K562 (cell line): Measurements from ENCODE around the gene GABPB1. TPM values are rescaled to one million over a fixed set of nuclear protein-coding genes. Genes with fewer than 3 reads are reported as not detected.

ENCODE experiments used
- AFF4 ChIP-seq: sonication (generic); formaldehyde crosslinking; IDR thresholded peaks from 2 replicates; pipeline ENCODE4 v1.8.0; 2023; ENCODE audit warnings: mild to moderate bottlenecking, missing genetic modification reagents
- ETS1 ChIP-seq: conservative IDR thresholded peaks from 2 replicates; pipeline ENCODE4 v1.6.1; 2011; ENCODE audit warnings: low read depth, mild to moderate bottlenecking, low read length; ENCODE audit not compliant: control insufficient read depth
- FOXP1 ChIP-seq: sonication (generic); formaldehyde crosslinking; IDR thresholded peaks from 2 replicates; pipeline ENCODE4 v1.8.0; 2022; ENCODE audit warnings: mild to moderate bottlenecking, missing genetic modification reagents
- HMGN3 ChIP-seq: IDR thresholded peaks from 2 replicates; pipeline ENCODE4 v1.6.1; 2011; ENCODE audit warnings: borderline replicate concordance, low read depth, mild to moderate bottlenecking, mixed read lengths, low read length; ENCODE audit not compliant: insufficient read length; ENCODE audit errors: extremely low read depth
- HNRNPLL ChIP-seq: fragments of 200-400 bp; formaldehyde crosslinking; IDR thresholded peaks from 2 replicates; pipeline ENCODE4 v1.6.1; 2017; ENCODE audit warnings: low read length, low read depth, mild to moderate bottlenecking; ENCODE audit not compliant: poor library complexity, severe bottlenecking
- IFI16 ChIP-seq: fragments of 250-450 bp; sonication (Bioruptor Pico); IDR thresholded peaks from 2 replicates; pipeline ENCODE4 v2.1.2; 2022; ENCODE audit warnings: mild to moderate bottlenecking, inconsistent platforms
- MNT ChIP-seq, 2 experiments: fragments of 450-650 bp; conservative IDR thresholded peaks; 2 replicates each; pipeline ENCODE4 v1.6.1; 2017; ENCODE audit warnings: mild to moderate bottlenecking in 2 of 2, moderate library complexity in 2 of 2
- NR0B1 ChIP-seq: fragments of 450-650 bp; IDR thresholded peaks from one replicate; pipeline ENCODE4 v1.6.1; 2018; ENCODE audit warnings: mild to moderate bottlenecking, moderate library complexity; ENCODE audit not compliant: partially characterized antibody
- SLC30A9 ChIP-seq: fragments of 250-450 bp; sonication (Bioruptor Pico); IDR thresholded peaks from 2 replicates; pipeline ENCODE4 v1.8.0; 2022; ENCODE audit warnings: mild to moderate bottlenecking, moderate library complexity
- SMARCE1 ChIP-seq: fragments of 450-650 bp; IDR thresholded peaks from 2 replicates; pipeline ENCODE4 v1.7.1; 2016; ENCODE audit warnings: mild to moderate bottlenecking
- SNAPC5 ChIP-seq: fragments of 250-450 bp; sonication (Bioruptor Pico); IDR thresholded peaks from 2 replicates; pipeline ENCODE4 v1.8.0; 2021; ENCODE audit warnings: moderate library complexity, mild to moderate bottlenecking, inconsistent platforms
- ZBTB43 ChIP-seq: sonication (generic); formaldehyde crosslinking; IDR thresholded peaks from 2 replicates; pipeline ENCODE4 v1.8.0; 2023; ENCODE audit warnings: mild to moderate bottlenecking, missing genetic modification reagents
- ZZZ3 ChIP-seq: fragments of 450-650 bp; IDR thresholded peaks from 2 replicates; pipeline ENCODE4 v1.6.1; 2016; ENCODE audit warnings: antibody characterized with exemption, mild to moderate bottlenecking, moderate library complexity
- polyA plus RNA-seq, 8 experiments: library from polyadenylated mRNA; depleted of rRNA in 4 of 8; stranded (reverse) in 5 of 8; unstranded in 3 of 8; fragments of >200 nt; fragmentation: Nextera tagmentation in 2 of 8; fragmentation: Illumina TruSeq in 1 of 8; extraction: Ambion mirVana in 2 of 8; extraction: Trizol in 1 of 8; gene quantifications; 2 replicates each; pipeline versions ENCODE4 v1.2.1 to v1.2.3, GENCODE V29; 2011 to 2014; ENCODE audit warnings: inconsistent platforms in 1 of 8, missing spikeins in 1 of 8
- total RNA-seq, 7 experiments: library from RNA; depleted of rRNA in 6 of 7; stranded (reverse); fragments of >200 nt in 6 of 7; fragmentation: Illumina TruSeq in 2 of 7; extraction: Trizol in 2 of 7; gene quantifications; 2 replicates each; pipeline versions ENCODE4 v1.2.1 to v1.2.3, GENCODE V29; 2011 to 2021; ENCODE audit warnings: low replicate concordance in 1 of 7
- TF ChIP-seq, protein P1 (sequence below): sonication (generic); formaldehyde crosslinking; IDR thresholded peaks from 2 replicates; pipeline ENCODE4 v1.8.0; 2022; ENCODE audit warnings: mild to moderate bottlenecking, missing genetic modification reagents

Gene GABPB1
- total and polyA plus RNA-seq, 9 of the 15 experiments (the other 6 are each of a cell fraction or from before 2014, with no cell fraction given): 11.8 to 42.3 (median 33.2) TPM

GRCh38 chr15:50256188-50257041 lies 98.6 kb downstream of the GABPB1 start (continued):
- no peak for TF ChIP-seq ETS1
- TF ChIP-seq IFI16 (CRISPR knock-in tag): no peak
- TF ChIP-seq HNRNPLL: no peak
- no peak for TF ChIP-seq NR0B1
- no peak for TF ChIP-seq SMARCE1
- no peak for TF ChIP-seq HMGN3
- no peak for TF ChIP-seq SLC30A9 (CRISPR knock-in tag)
- no peak for TF ChIP-seq ZZZ3
- TF ChIP-seq, protein P1, sequence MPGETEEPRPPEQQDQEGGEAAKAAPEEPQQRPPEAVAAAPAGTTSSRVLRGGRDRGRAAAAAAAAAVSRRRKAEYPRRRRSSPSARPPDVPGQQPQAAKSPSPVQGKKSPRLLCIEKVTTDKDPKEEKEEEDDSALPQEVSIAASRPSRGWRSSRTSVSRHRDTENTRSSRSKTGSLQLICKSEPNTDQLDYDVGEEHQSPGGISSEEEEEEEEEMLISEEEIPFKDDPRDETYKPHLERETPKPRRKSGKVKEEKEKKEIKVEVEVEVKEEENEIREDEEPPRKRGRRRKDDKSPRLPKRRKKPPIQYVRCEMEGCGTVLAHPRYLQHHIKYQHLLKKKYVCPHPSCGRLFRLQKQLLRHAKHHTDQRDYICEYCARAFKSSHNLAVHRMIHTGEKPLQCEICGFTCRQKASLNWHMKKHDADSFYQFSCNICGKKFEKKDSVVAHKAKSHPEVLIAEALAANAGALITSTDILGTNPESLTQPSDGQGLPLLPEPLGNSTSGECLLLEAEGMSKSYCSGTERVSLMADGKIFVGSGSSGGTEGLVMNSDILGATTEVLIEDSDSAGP (CRISPR knock-in tag): no peak
- TF ChIP-seq ZBTB43: no peak
- TF ChIP-seq MNT (conservative IDR thresholded peaks at IDR 0.05): no peak
- no peak for TF ChIP-seq FOXP1
- no peak for TF ChIP-seq AFF4
- no peak for TF ChIP-seq SNAPC5 (CRISPR knock-in tag)
